Activated naive CD8-positive, alpha-beta T cell (primary cell): ENCODE results near the gene OCA2.

ENCODE experiments used
- H3K27ac Mint-ChIP-seq: one replicate; pipeline ENCODE4 v1.8.0; 2021; ENCODE audit warnings: mixed read lengths
- H3K27me3 Mint-ChIP-seq: one replicate; pipeline ENCODE4 v1.8.0; 2021; ENCODE audit warnings: mixed read lengths
- H3K36me3 Mint-ChIP-seq: one replicate; pipeline ENCODE4 v1.8.0; 2021; ENCODE audit warnings: mixed read lengths
- H3K4me1 Mint-ChIP-seq: one replicate; pipeline ENCODE4 v1.8.0; 2021; ENCODE audit warnings: low read depth, mixed read lengths
- H3K4me3 Mint-ChIP-seq: one replicate; pipeline ENCODE4 v1.8.0; 2021; ENCODE audit warnings: mild to moderate bottlenecking, mixed read lengths
- H3K9me3 Mint-ChIP-seq: one replicate; pipeline ENCODE4 v1.8.0; 2021; ENCODE audit warnings: low read depth, mixed read lengths

OCA2 gene

GRCh38 chr15:28113394-28114113 is 14.4 kb upstream of the OCA2 start:
- no peak overlapping the region for H3K27ac Mint-ChIP-seq
- H3K27me3 Mint-ChIP-seq, result no peaks in the 10 kb centered on the region
- no peak overlapping the region for H3K4me3 Mint-ChIP-seq
- H3K9me3 Mint-ChIP-seq, result no peaks in the 10 kb centered on the region
- peaks cover 2% of the 10 kb centered on the region for H3K4me1 Mint-ChIP-seq
- H3K36me3 Mint-ChIP-seq, result peaks cover 10% of the 10 kb centered on the region

- Mint-ChIP-seq H3K4me1 (peaks cover 4% of the 10 kb centered on the region), H3K27me3 (no peaks in the 10 kb centered on the region), H3K27ac (no peak overlapping the region)
These were observed 13.8 kb upstream of the OCA2 start for GRCh38 chr15:28112962-28113361.

GRCh38 chr15:28112101-28112760 is 13.1 kb upstream of the OCA2 start:
- Mint-ChIP-seq H3K36me3 (peaks cover 10% of the 10 kb centered on the region), H3K9me3 (no peaks in the 10 kb centered on the region), H3K27ac (no peak overlapping the region), H3K4me3 (no peak overlapping the region), H3K4me1 (peaks cover 8% of the 10 kb centered on the region), H3K27me3 (no peaks in the 10 kb centered on the region)

More at GRCh38 chr15:28112962-28113361, 13.8 kb upstream of the OCA2 start:
- peaks cover 10% of the 10 kb centered on the region for H3K36me3 Mint-ChIP-seq
- H3K4me3 Mint-ChIP-seq, result no peak overlapping the region
- H3K9me3 Mint-ChIP-seq, result no peaks in the 10 kb centered on the region

GRCh38 chr15:28111543-28111942 is 12.4 kb upstream of the OCA2 start:
- Mint-ChIP-seq H3K27ac (no peak overlapping the region), H3K36me3 (peaks cover 10% of the 10 kb centered on the region), H3K4me1 (peaks cover 11% of the 10 kb centered on the region)

GRCh38 chr15:28110481-28110881 is 11.4 kb upstream of the OCA2 start:
- Mint-ChIP-seq H3K9me3 (no peaks in the 10 kb centered on the region), H3K27ac (no peak overlapping the region), H3K36me3 (peaks cover 8% of the 10 kb centered on the region), H3K4me1 (peaks cover 15% of the 10 kb centered on the region), H3K4me3 (peak overlapping the region; percentile 36), H3K27me3 (no peaks in the 10 kb centered on the region)

More at GRCh38 chr15:28111543-28111942, 12.4 kb upstream of the OCA2 start:
- Mint-ChIP-seq H3K9me3 (no peaks in the 10 kb centered on the region), H3K27me3 (no peaks in the 10 kb centered on the region), H3K4me3 (no peak overlapping the region)

GRCh38 chr15:28109626-28110455 is 10.7 kb upstream of the OCA2 start:
- no peak overlapping the region for H3K4me3 Mint-ChIP-seq
- H3K4me1 Mint-ChIP-seq, result peaks cover 16% of the 10 kb centered on the region
- H3K27ac Mint-ChIP-seq, result no peak overlapping the region
- H3K27me3 Mint-ChIP-seq, result no peaks in the 10 kb centered on the region
- no peaks in the 10 kb centered on the region for H3K9me3 Mint-ChIP-seq
- peaks cover 8% of the 10 kb centered on the region for H3K36me3 Mint-ChIP-seq

GRCh38 chr15:28107904-28108275 is 8.8 kb upstream of the OCA2 start:
- peak overlapping the region; percentile 89 for H3K4me3 Mint-ChIP-seq

GRCh38 chr15:28107111-28107903 is 8.2 kb upstream of the OCA2 start:
- peaks cover 17% of the 10 kb centered on the region for H3K4me1 Mint-ChIP-seq

More at GRCh38 chr15:28107904-28108275, 8.8 kb upstream of the OCA2 start:
- H3K4me1 Mint-ChIP-seq, result peaks cover 17% of the 10 kb centered on the region
- H3K9me3 Mint-ChIP-seq, result no peaks in the 10 kb centered on the region
- peaks cover 8% of the 10 kb centered on the region for H3K36me3 Mint-ChIP-seq
- H3K27ac Mint-ChIP-seq, result no peak overlapping the region
- H3K27me3 Mint-ChIP-seq, result peaks cover 4% of the 10 kb centered on the region

GRCh38 chr15:28106294-28107110 is 7.4 kb upstream of the OCA2 start:
- peak overlapping the region; percentile 72 for H3K4me3 Mint-ChIP-seq
- peaks cover 17% of the 10 kb centered on the region for H3K4me1 Mint-ChIP-seq
- no peak overlapping the region for H3K27ac Mint-ChIP-seq
- H3K9me3 Mint-ChIP-seq, result no peaks in the 10 kb centered on the region
- peaks cover 3% of the 10 kb centered on the region for H3K36me3 Mint-ChIP-seq
- peaks cover 4% of the 10 kb centered on the region for H3K27me3 Mint-ChIP-seq

More at GRCh38 chr15:28107111-28107903, 8.2 kb upstream of the OCA2 start:
- Mint-ChIP-seq H3K9me3 (no peaks in the 10 kb centered on the region), H3K36me3 (peaks cover 8% of the 10 kb centered on the region), H3K4me3 (peak overlapping the region; percentile 89), H3K27me3 (peaks cover 4% of the 10 kb centered on the region), H3K27ac (peak overlapping the region; percentile 28)

GRCh38 chr15:28105793-28106192 is 6.7 kb upstream of the OCA2 start:
- Mint-ChIP-seq H3K27me3 (peaks cover 4% of the 10 kb centered on the region), H3K36me3 (no peaks in the 10 kb centered on the region), H3K27ac (no peak overlapping the region), H3K4me3 (peak overlapping the region; percentile 72), H3K9me3 (no peaks in the 10 kb centered on the region), H3K4me1 (peaks cover 17% of the 10 kb centered on the region)

GRCh38 chr15:28105224-28105791 is 6.2 kb upstream of the OCA2 start:
- H3K27ac Mint-ChIP-seq, result no peak overlapping the region
- H3K4me3 Mint-ChIP-seq, result peak overlapping the region; percentile 72
- H3K27me3 Mint-ChIP-seq, result peaks cover 7% of the 10 kb centered on the region
- peaks cover 17% of the 10 kb centered on the region for H3K4me1 Mint-ChIP-seq
- no peaks in the 10 kb centered on the region for H3K9me3 Mint-ChIP-seq
- no peaks in the 10 kb centered on the region for H3K36me3 Mint-ChIP-seq

GRCh38 chr15:28104326-28104725 is 5.2 kb upstream of the OCA2 start:
- H3K27me3 Mint-ChIP-seq, result peaks cover 15% of the 10 kb centered on the region
- peaks cover 19% of the 10 kb centered on the region for H3K4me1 Mint-ChIP-seq
- H3K4me3 Mint-ChIP-seq, result no peak overlapping the region
- H3K9me3 Mint-ChIP-seq, result no peaks in the 10 kb centered on the region
- H3K36me3 Mint-ChIP-seq, result no peaks in the 10 kb centered on the region
- no peak overlapping the region for H3K27ac Mint-ChIP-seq

- Mint-ChIP-seq H3K9me3 (no peaks in the 10 kb centered on the region), H3K4me3 (no peak overlapping the region), H3K27me3 (peaks cover 15% of the 10 kb centered on the region), H3K4me1 (peaks cover 20% of the 10 kb centered on the region), H3K36me3 (no peaks in the 10 kb centered on the region), H3K27ac (no peak overlapping the region)
These were observed 4.7 kb upstream of the OCA2 start for GRCh38 chr15:28103831-28104230.
